ENCODE measurements around the gene TMC7. TPM values are rescaled to one million over a fixed set of nuclear protein-coding genes. Genes with fewer than 3 reads are reported as not detected.

The TMC7 gene
- total and polyA plus RNA-seq, 2 of the 8 experiments (the other 6 are each of a cell fraction or from before 2014, with no cell fraction given), result 2.3 to 2.6 TPM

- Histone ChIP-seq H2BK15ac (ENCODE audit: low read length) (peak overlapping the region; percentile 46; the same call in 1 of the 2 replicates), H3K23me2 (ENCODE audit: low read depth, low read length) (no peaks in the 10 kb centered on the region), H3K4me3 (ENCODE audit: extremely low read depth in 1 of 4, insufficient read depth in 2 of 4, low read depth in 3 of 4, low read length in 4 of 4) (no peak overlapping the region), H3K27me3 (replicated peaks in 1 of 4; ENCODE audit: control insufficient read depth in 3 of 4, extremely low read depth in 1 of 4, insufficient read depth in 3 of 4, low read length in 3 of 4) (no peaks in the 10 kb centered on the region; a peak in 1 of 7 replicates), H3K36me3 (ENCODE audit: control insufficient read depth in 2 of 4, insufficient read depth in 4 of 4, low read length in 3 of 4) (no peaks in the 10 kb centered on the region), H2BK120ac (replicated peaks; ENCODE audit: low read depth, low read length) (no peak overlapping the region), H4K8ac (ENCODE audit: extremely low read depth, insufficient read depth, low read length) (no peak overlapping the region), H3K14ac (ENCODE audit: insufficient read length) (no peak overlapping the region), H2BK12ac (ENCODE audit: low read depth, low read length) (0 out of 2 replicates have a peak overlapping the region, but pooled peaks have one; percentile 53), H4K5ac (ENCODE audit: insufficient read length, low read depth, low read length) (no peak overlapping the region), H3K9ac (replicated peaks in 1 of 4; ENCODE audit: extremely low read depth in 1 of 4, low read depth in 3 of 4, low read length in 3 of 4) (no peak overlapping the region; a peak in 1 of 7 replicates), H2AFZ (ENCODE audit: low read length) (no peak overlapping the region), H2AK5ac (ENCODE audit: low read depth, low read length) (0 out of 2 replicates have a peak overlapping the region, but pooled peaks have one; percentile 53), H4K91ac (replicated peaks; ENCODE audit: insufficient read length, low read length) (no peak overlapping the region), H3K27ac (ENCODE audit: low read depth, low read length) (no peak overlapping the region), H3K79me2 (ENCODE audit: control insufficient read depth in 1 of 2, insufficient read depth in 2 of 2, low read length in 2 of 2) (no peaks in the 10 kb centered on the region), H3K4me1 (replicated peaks in 1 of 4; ENCODE audit: control insufficient read depth in 3 of 4, insufficient read depth in 4 of 4, low read length in 3 of 4) (no peaks in the 10 kb centered on the region), H3K4ac (replicated peaks; ENCODE audit: insufficient read length, low read depth, low read length) (no peak overlapping the region), H3K79me1 (ENCODE audit: low read depth, low read length) (no peaks in the 10 kb centered on the region), H3K56ac (replicated peaks; ENCODE audit: insufficient read length, low read depth, low read length) (no peak overlapping the region), H3K4me2 (ENCODE audit: insufficient read depth in 1 of 2, low read depth in 2 of 2, low read length in 2 of 2) (no peak overlapping the region), H3K23ac (ENCODE audit: insufficient read length) (no peak overlapping the region), H2BK20ac (ENCODE audit: low read length) (0 out of 2 replicates have a peak overlapping the region, but pooled peaks have one; percentile 34), H2BK5ac (ENCODE audit: low read depth, low read length) (no peak overlapping the region), H4K20me1 (replicated peaks in 1 of 2; ENCODE audit: control insufficient read depth in 1 of 2, insufficient read depth in 2 of 2, low read length in 2 of 2) (no peaks in the 10 kb centered on the region), H3K18ac (ENCODE audit: extremely low read depth, low read length) (no peak overlapping the region), H3K9me3 (ENCODE audit: insufficient read depth in 2 of 2, low read depth in 1 of 2, low read length in 1 of 2) (no peaks in the 10 kb centered on the region; a peak in 1 of 4 replicates)
- POLR2A ChIA-PET (ENCODE audit: partially characterized antibody), result interaction anchor here (1.0 to 1.5 kb wide), 4 partner anchors 8 to 26 kb away, joined by 3 to 5 read pairs (median 4); no protein-coding TSS in a partner anchor
- no peak for DNase-seq (ENCODE audit: low read depth in 1 of 2, low spot score in 2 of 2)
- CTCF ChIA-PET (ENCODE audit: partially characterized antibody), result interaction anchor here (0.6 to 2.5 kb wide), 20 partner anchors 8 to 409 kb away, joined by 3 to 27 read pairs (median 4); no protein-coding TSS in a partner anchor
- 83% methylated on average over 14 of the region's 15 CpGs; no CpG with 5 or more reads in 1 of the 2 experiments for WGBS, 2 experiments (ENCODE audit: extremely low coverage in 1 of 2, insufficient coverage in 1 of 2, insufficient read length in 1 of 2, insufficient replicate concordance in 2 of 2, low coverage in 1 of 2, low lambda C conversion rate in 2 of 2, missing lambda C conversion rate in 1 of 2)
- TF ChIP-seq GTF2F1 (IDR thresholded peaks at IDR 0.05; ENCODE audit: borderline replicate concordance, low read depth, low read length) (no peak), POLR2A (IDR thresholded peaks at IDR 0.05; ENCODE audit: control extremely low read depth in 1 of 2, low read depth in 2 of 2, low read length in 2 of 2) (no peak), TEAD4 (IDR thresholded peaks at IDR 0.05; ENCODE audit: low read depth, low read length) (no peak), TAF1 (IDR thresholded peaks at IDR 0.05; ENCODE audit: low read depth, low read length) (no peak), SUZ12 (IDR thresholded peaks at IDR 0.05; ENCODE audit: low read length) (no peak), BACH1 (IDR thresholded peaks at IDR 0.05; ENCODE audit: low read length) (no peak), KDM1A (IDR thresholded peaks at IDR 0.05; ENCODE audit: borderline replicate concordance, low read length) (no peak), SIRT6 (IDR thresholded peaks at IDR 0.05; ENCODE audit: low read length) (no peak), BRCA1 (IDR thresholded peaks at IDR 0.05; ENCODE audit: low read depth, low read length) (no peak), CTBP2 (IDR thresholded peaks at IDR 0.05; ENCODE audit: borderline replicate concordance, insufficient read depth, insufficient read length, low read length) (no peak), TBP (IDR thresholded peaks at IDR 0.05; ENCODE audit: low read depth, low read length) (no peak)
- no peak for FAIRE-seq
These were observed 110.2 kb downstream of the TMC7 start for GRCh38 chr16:19093631-19094541.

All from H1 (cell line).